Measurements from ENCODE around the gene DNAH17.

DNA sequence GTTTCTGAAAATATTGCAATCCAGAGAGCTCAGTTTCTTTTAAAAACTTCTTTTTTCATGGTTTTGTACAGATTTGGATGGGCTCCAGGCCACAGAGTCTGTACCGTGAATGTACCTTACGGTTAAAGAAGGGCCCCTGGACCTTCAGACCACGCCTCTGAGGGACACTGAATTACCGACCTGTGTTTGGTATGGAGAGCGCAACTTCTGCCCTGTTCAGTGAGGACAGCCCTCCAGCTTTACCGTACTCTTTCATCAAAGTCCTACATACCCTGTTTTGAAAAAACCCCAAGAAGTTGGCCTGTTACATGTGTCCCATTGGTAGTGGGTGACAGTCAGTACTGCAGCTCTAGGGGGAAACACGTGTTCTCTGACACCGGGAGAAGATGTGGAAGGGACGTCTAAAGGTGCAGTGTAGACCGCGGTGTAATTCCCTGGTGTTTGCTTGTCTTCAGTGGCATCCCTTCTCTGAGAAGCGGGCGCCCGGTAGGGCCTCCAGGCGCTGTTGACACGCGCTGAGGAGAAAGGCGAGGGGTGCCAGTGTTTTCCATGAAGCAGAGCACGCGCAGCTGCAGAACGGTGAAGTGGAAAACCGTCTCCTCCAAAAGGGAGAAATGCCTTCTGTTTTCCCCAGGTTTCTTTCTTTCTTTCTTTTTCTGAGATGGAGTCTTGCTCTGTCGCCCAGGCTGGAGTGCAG is 192.6 kb downstream of the DNAH17 start:
- TF ChIP-seq POLR2A (IDR thresholded peaks at IDR 0.05; ENCODE audit: low read depth, low read length) (no peak), POLR2AphosphoS5 (IDR thresholded peaks at IDR 0.05; ENCODE audit: low read depth, low read length) (no peak; the same call in 1 of the 2 replicates)

Measured in GM12892 (cell line).